Trophoblast cell (in vitro differentiated cells and primary cell): ENCODE measurements around the gene BRD9.

Experiments used
- DNase-seq, 2 donors: peaks; one replicate each; pipeline ENCODE4 v3.0.0-alpha.2; 2016
- H2AFZ ChIP-seq: 2 replicates; pipeline ENCODE4 v1.6.1; 2013; ENCODE audit warnings: low read length, moderate library complexity, mild to moderate bottlenecking; ENCODE audit not compliant: insufficient read depth, poor library complexity
- H2AK5ac ChIP-seq: 2 replicates; pipeline ENCODE4 v1.6.1; 2013; ENCODE audit warnings: mild to moderate bottlenecking, low read length
- H2BK120ac ChIP-seq: 2 replicates; pipeline ENCODE4 v1.6.1; 2013; ENCODE audit warnings: low read length, mild to moderate bottlenecking, moderate library complexity; ENCODE audit not compliant: insufficient read depth, poor library complexity
- H2BK12ac ChIP-seq: 2 replicates; pipeline ENCODE4 v1.6.1; 2013; ENCODE audit warnings: mild to moderate bottlenecking, low read length, moderate library complexity
- H2BK5ac ChIP-seq: 2 replicates; pipeline ENCODE4 v1.6.1; 2013; ENCODE audit warnings: low read length, low read depth, moderate library complexity, mild to moderate bottlenecking; ENCODE audit not compliant: poor library complexity
- H3K14ac ChIP-seq: 2 replicates; pipeline ENCODE4 v1.6.1; 2013; ENCODE audit warnings: mild to moderate bottlenecking, low read length
- H3K18ac ChIP-seq: 2 replicates; pipeline ENCODE4 v1.6.1; 2013; ENCODE audit warnings: mild to moderate bottlenecking, low read length
- H3K23ac ChIP-seq: 2 replicates; pipeline ENCODE4 v1.6.1; 2013; ENCODE audit warnings: low read length
- H3K27ac ChIP-seq: 2 replicates; pipeline ENCODE4 v1.5.1; 2013; ENCODE audit warnings: low read depth, mild to moderate bottlenecking, inconsistent platforms, low read length, moderate library complexity
- H3K27me3 ChIP-seq: 2 replicates; pipeline ENCODE4 v1.6.1; 2013; ENCODE audit warnings: inconsistent platforms, mild to moderate bottlenecking, low read length, moderate library complexity; ENCODE audit not compliant: insufficient read depth
- H3K36me3 ChIP-seq, 2 experiments: 1 replicate in 1 of 2; 2 replicates in 1 of 2; pipeline ENCODE4 v1.6.1; 2013; ENCODE audit warnings: low read length in 2 of 2, mild to moderate bottlenecking in 2 of 2, moderate library complexity in 1 of 2; ENCODE audit not compliant: insufficient read depth in 2 of 2, control insufficient read depth in 1 of 2
- H3K4ac ChIP-seq: 2 replicates; pipeline ENCODE4 v1.6.1; 2013; ENCODE audit warnings: low read depth, mild to moderate bottlenecking, low read length, moderate library complexity
- H3K4me1 ChIP-seq, 2 experiments: 1 replicate in 1 of 2; 2 replicates in 1 of 2; pipeline ENCODE4 v1.6.1; 2013; ENCODE audit warnings: low read length in 2 of 2, mild to moderate bottlenecking in 2 of 2, moderate library complexity in 1 of 2; ENCODE audit not compliant: insufficient read depth in 2 of 2, control insufficient read depth in 1 of 2
- H3K4me2 ChIP-seq: 2 replicates; pipeline ENCODE4 v1.6.1; 2013; ENCODE audit warnings: inconsistent platforms, mild to moderate bottlenecking, low read length, moderate library complexity
- H3K4me3 ChIP-seq: 2 replicates; pipeline ENCODE4 v1.5.1; 2013; ENCODE audit warnings: mild to moderate bottlenecking, low read depth, low read length, inconsistent platforms
- H3K79me1 ChIP-seq: one replicate; pipeline ENCODE4 v1.6.1; 2013; ENCODE audit warnings: low read length
- H3K79me2 ChIP-seq: 2 replicates; pipeline ENCODE4 v1.6.1; 2013; ENCODE audit warnings: low read length, mild to moderate bottlenecking; ENCODE audit not compliant: control insufficient read depth, insufficient read depth, poor library complexity
- H3K9ac ChIP-seq: 2 replicates; pipeline ENCODE4 v1.6.1; 2013; ENCODE audit warnings: mild to moderate bottlenecking, low read length
- H3K9me3 ChIP-seq: 2 replicates; pipeline ENCODE4 v1.6.1; 2013; ENCODE audit warnings: low read depth, mild to moderate bottlenecking, control low read depth, inconsistent platforms, low read length; ENCODE audit not compliant: insufficient read depth
- H4K12ac ChIP-seq: 2 replicates; pipeline ENCODE4 v1.6.1; 2013; ENCODE audit warnings: low read depth, mild to moderate bottlenecking, low read length, moderate library complexity
- H4K8ac ChIP-seq: 2 replicates; pipeline ENCODE4 v1.6.1; 2013; ENCODE audit warnings: low read depth, mild to moderate bottlenecking, low read length, moderate library complexity
- H4K91ac ChIP-seq: one replicate; pipeline ENCODE4 v1.6.1; 2013; ENCODE audit warnings: low read depth, mild to moderate bottlenecking, low read length, moderate library complexity
- WGBS: extraction: QIAGEN DNeasy Blood & Tissue Kit; methylation state at CpG from one replicate; pipeline ENCODE4 v1.1.7; 2013; ENCODE audit warnings: missing lambda C conversion rate; ENCODE audit not compliant: insufficient read length, insufficient coverage; ENCODE audit errors: extremely low coverage; 5-methylcytosine and 5-hydroxymethylcytosine counted together

The BRD9 gene

GRCh38 chr5:860506-861150 is 32.0 kb downstream of the BRD9 start:
- Histone ChIP-seq H3K27ac (no peak overlapping the region), H4K91ac (no peak overlapping the region), H3K4me1 (no peaks in the 10 kb centered on the region), H3K27me3 (no peaks in the 10 kb centered on the region), H3K9me3 (peaks cover 5% of the 10 kb centered on the region), H2BK5ac (no peak overlapping the region), H3K4me3 (no peak overlapping the region), H3K36me3 (peaks cover 36 to 45% of the 10 kb centered on the region in 2 experiments), H2AK5ac (no peak overlapping the region), H3K4me2 (no peak overlapping the region), H4K12ac (no peak overlapping the region), H3K79me2 (no peaks in the 10 kb centered on the region), H2BK12ac (no peak overlapping the region), H3K4ac (no peak overlapping the region), H3K79me1 (no peaks in the 10 kb centered on the region), H3K18ac (no peak overlapping the region), H4K8ac (no peak overlapping the region), H2AFZ (no peak overlapping the region), H3K9ac (no peak overlapping the region), H2BK120ac (no peak overlapping the region), H3K14ac (no peak overlapping the region), H3K23ac (no peak overlapping the region)
- WGBS = no CpG with 5 or more reads among the region's 15 CpGs
- DNase-seq = no peak

DNA sequence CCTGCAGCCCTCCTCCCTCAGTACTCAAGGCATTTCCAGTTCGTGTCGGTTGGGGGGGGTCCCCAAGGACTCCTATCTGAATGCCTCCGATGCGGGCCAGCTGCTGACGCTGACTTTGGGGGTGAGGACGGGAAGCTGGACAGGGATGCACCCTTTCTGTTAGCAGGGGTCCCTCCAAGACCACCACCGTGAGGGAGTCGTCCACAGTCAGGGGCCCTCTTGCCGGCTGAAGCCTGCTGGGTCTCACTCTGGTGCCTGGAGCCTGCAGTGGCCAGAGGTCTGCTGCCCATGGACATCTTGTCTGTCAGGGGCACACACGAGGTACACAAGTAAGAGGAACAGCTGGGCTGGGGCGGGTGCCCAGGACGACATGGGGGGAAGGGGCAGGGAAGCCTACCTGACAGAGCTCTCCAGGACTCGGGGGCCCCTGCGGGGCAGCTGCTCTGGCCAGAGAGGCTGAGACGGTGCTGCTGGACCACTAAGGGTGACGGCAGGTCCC is 32.8 kb downstream of the BRD9 start:
- Histone ChIP-seq H2AK5ac (no peak overlapping the region), H2BK120ac (no peak overlapping the region), H3K14ac (no peak overlapping the region), H3K18ac (no peak overlapping the region), H3K4ac (no peak overlapping the region), H3K4me3 (no peak overlapping the region), H3K79me1 (no peaks in the 10 kb centered on the region), H4K12ac (no peak overlapping the region), H4K91ac (no peak overlapping the region), H3K27me3 (no peaks in the 10 kb centered on the region), H3K4me2 (no peak overlapping the region), H3K23ac (no peak overlapping the region), H3K79me2 (no peaks in the 10 kb centered on the region), H3K9me3 (peaks cover 5% of the 10 kb centered on the region), H3K4me1 (no peaks in the 10 kb centered on the region), H4K8ac (no peak overlapping the region), H3K27ac (no peak overlapping the region), H3K36me3 (peaks cover 28 to 38% of the 10 kb centered on the region in 2 experiments), H2AFZ (no peak overlapping the region), H3K9ac (no peak overlapping the region), H2BK12ac (no peak overlapping the region), H2BK5ac (no peak overlapping the region)
- no CpG with 5 or more reads among the region's 16 CpGs for WGBS
- DNase-seq = no peak

DNA sequence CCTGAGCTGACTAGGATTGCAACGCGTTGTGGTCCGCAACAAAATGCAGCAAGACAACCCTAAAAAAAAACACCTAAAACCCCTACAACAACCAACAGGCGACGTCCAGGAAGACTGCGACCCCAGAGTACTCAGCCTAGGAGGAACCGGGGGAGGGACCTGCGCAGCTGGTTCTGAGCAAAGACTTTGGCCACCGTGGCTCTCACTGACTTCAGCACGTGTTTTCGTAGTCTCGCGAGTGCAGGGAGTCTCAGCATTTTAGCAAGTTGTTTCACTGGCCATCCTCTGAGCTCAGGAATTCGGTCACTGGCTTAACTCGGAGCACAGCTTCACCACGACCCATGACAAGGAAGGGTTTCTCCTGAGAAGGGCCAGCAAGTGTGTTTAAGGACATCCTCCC is 33.2 kb downstream of the BRD9 start:
- no peak overlapping the region for H3K4me2 ChIP-seq
- peaks cover 24 to 33% of the 10 kb centered on the region in 2 experiments for H3K36me3 ChIP-seq
- H3K18ac ChIP-seq = no peak overlapping the region
- H2BK12ac ChIP-seq = no peak overlapping the region
- H2AFZ ChIP-seq = no peak overlapping the region
- H3K4ac ChIP-seq = no peak overlapping the region
- no peak overlapping the region for H3K9ac ChIP-seq
- H3K14ac ChIP-seq = no peak overlapping the region
- no peak overlapping the region for H4K91ac ChIP-seq
- no peak overlapping the region for H4K8ac ChIP-seq
- no peak overlapping the region for H3K23ac ChIP-seq
- peaks cover 5% of the 10 kb centered on the region for H3K9me3 ChIP-seq
- no CpG with 5 or more reads among the region's 16 CpGs for WGBS
- H3K27ac ChIP-seq = no peak overlapping the region
- H3K4me1 ChIP-seq = no peaks in the 10 kb centered on the region
- H3K27me3 ChIP-seq = no peaks in the 10 kb centered on the region
- no peak overlapping the region for H2BK120ac ChIP-seq
- no peak overlapping the region for H2BK5ac ChIP-seq
- H4K12ac ChIP-seq = no peak overlapping the region
- H3K79me2 ChIP-seq = no peaks in the 10 kb centered on the region
- no peak overlapping the region for H2AK5ac ChIP-seq
- peak in 1 of 2 donors; percentile 11 for DNase-seq
- no peak overlapping the region for H3K4me3 ChIP-seq
- H3K79me1 ChIP-seq = no peaks in the 10 kb centered on the region

DNA sequence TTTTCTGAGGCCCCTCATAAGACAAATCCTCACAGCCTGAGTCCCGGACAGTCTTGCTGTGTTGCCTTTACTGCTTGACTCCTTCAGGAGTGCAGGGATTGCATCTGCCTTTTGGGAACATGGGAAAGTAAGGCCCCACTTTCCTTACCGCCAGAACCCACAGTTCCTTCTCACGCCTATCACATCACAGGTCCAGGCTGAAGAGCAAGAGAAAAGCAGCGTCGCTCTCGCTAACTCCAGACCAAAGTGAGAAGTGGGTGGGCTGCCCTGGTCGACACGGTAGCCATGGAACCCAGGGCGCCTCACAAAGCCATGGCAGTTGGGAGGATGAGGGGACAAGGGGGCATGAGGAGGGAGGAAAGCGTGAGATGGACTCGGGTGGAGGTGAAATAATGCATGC is 33.9 kb downstream of the BRD9 start:
- no peak overlapping the region for H3K4ac ChIP-seq
- no peaks in the 10 kb centered on the region for H3K79me1 ChIP-seq
- no peak overlapping the region for H2AK5ac ChIP-seq
- H2BK120ac ChIP-seq = no peak overlapping the region
- no peak overlapping the region for H2AFZ ChIP-seq
- no peak overlapping the region for H4K8ac ChIP-seq
- H4K12ac ChIP-seq = no peak overlapping the region
- no peak overlapping the region for H3K14ac ChIP-seq
- DNase-seq = no peak
- H2BK12ac ChIP-seq = no peak overlapping the region
- H3K23ac ChIP-seq = no peak overlapping the region
- H3K9ac ChIP-seq = no peak overlapping the region
- no peaks in the 10 kb centered on the region for H3K4me1 ChIP-seq
- H3K4me3 ChIP-seq = no peak overlapping the region
- H3K36me3 ChIP-seq = peaks cover 18 to 26% of the 10 kb centered on the region in 2 experiments
- no peaks in the 10 kb centered on the region for H3K79me2 ChIP-seq
- no peak overlapping the region for H4K91ac ChIP-seq
- no peak overlapping the region for H2BK5ac ChIP-seq
- no peak overlapping the region for H3K27ac ChIP-seq
- no CpG with 5 or more reads among the region's 11 CpGs for WGBS
- H3K18ac ChIP-seq = no peak overlapping the region
- H3K27me3 ChIP-seq = no peaks in the 10 kb centered on the region
- H3K4me2 ChIP-seq = no peak overlapping the region
- peaks cover 5% of the 10 kb centered on the region for H3K9me3 ChIP-seq
